HEK293T (cell line): ENCODE data around the gene TUBB1.
"Not testable (repeated sequence)": the region's sequence is repeated elsewhere in the genome, so short reads cannot be mapped to it uniquely, and the experiment has no call there.

Experiments
- CTCF ChIA-PET: fragments of 350-600 bp; formaldehyde crosslinking; extraction: SDS; loops from one replicate; lab custom pipeline; 2021; ENCODE audit warnings: antibody characterized with exemption, inconsistent platforms; lab: Yijun Ruan, JAX
- POLR2A ChIA-PET: fragments of 350-600 bp; formaldehyde crosslinking; extraction: SDS; loops from one replicate; lab custom pipeline; 2020; ENCODE audit warnings: antibody characterized with exemption, inconsistent platforms; lab: Yijun Ruan, JAX
- DNase-seq: peaks from one replicate; pipeline ENCODE4 v3.0.0; 2012; ENCODE audit warnings: mixed read lengths; ENCODE audit errors: extremely low spot score
- ARNT ChIP-seq: fragments of 450-650 bp; IDR thresholded peaks from 2 replicates; pipeline ENCODE4 v1.6.1; 2017; ENCODE audit warnings: mild to moderate bottlenecking
- BHLHE40 ChIP-seq: fragments of 450-650 bp; IDR thresholded peaks from 2 replicates; pipeline ENCODE4 v1.6.1; 2016; ENCODE audit warnings: mild to moderate bottlenecking, moderate library complexity, borderline replicate concordance
- CTBP1 ChIP-seq: fragments of 450-650 bp; IDR thresholded peaks from 2 replicates; pipeline ENCODE4 v1.6.1; 2016; ENCODE audit warnings: borderline replicate concordance
- ELF4 ChIP-seq: fragments of 450-650 bp; IDR thresholded peaks from 2 replicates; pipeline ENCODE4 v1.6.1; 2017; ENCODE audit warnings: antibody characterized with exemption
- FOXA1 ChIP-seq: fragments of 450-650 bp; IDR thresholded peaks from 2 replicates; pipeline ENCODE4 v1.6.1; 2016; ENCODE audit warnings: mild to moderate bottlenecking
- FOXK2 ChIP-seq: fragments of 450-650 bp; IDR thresholded peaks from 2 replicates; pipeline ENCODE4 v1.6.1; 2016; ENCODE audit warnings: mild to moderate bottlenecking
- FOXM1 ChIP-seq: fragments of 450-650 bp; IDR thresholded peaks from 2 replicates; pipeline ENCODE4 v1.6.1; 2017; ENCODE audit warnings: mild to moderate bottlenecking, borderline replicate concordance
- HDGF ChIP-seq: fragments of 450-650 bp; IDR thresholded peaks from 2 replicates; pipeline ENCODE4 v1.6.1; 2017; ENCODE audit warnings: antibody characterized with exemption, borderline replicate concordance
- L3MBTL2 ChIP-seq: fragments of 450-650 bp; conservative IDR thresholded peaks from 2 replicates; pipeline ENCODE4 v1.6.1; 2016; ENCODE audit warnings: mild to moderate bottlenecking
- LEF1 ChIP-seq: fragments of 450-650 bp; IDR thresholded peaks from 2 replicates; pipeline ENCODE4 v1.6.1; 2017; ENCODE audit warnings: mild to moderate bottlenecking, borderline replicate concordance
- NFRKB ChIP-seq: fragments of 450-650 bp; IDR thresholded peaks from 2 replicates; pipeline ENCODE4 v1.6.1; 2016; ENCODE audit warnings: mild to moderate bottlenecking, moderate library complexity
- SP1 ChIP-seq: fragments of 450-650 bp; IDR thresholded peaks from 2 replicates; pipeline ENCODE4 v1.6.1; 2017
- SUZ12 ChIP-seq: fragments of 450-650 bp; IDR thresholded peaks from 2 replicates; pipeline ENCODE4 v1.6.1; 2016; ENCODE audit warnings: mild to moderate bottlenecking
- TARDBP ChIP-seq: fragments of 450-650 bp; IDR thresholded peaks from 2 replicates; pipeline ENCODE4 v1.6.1; 2016
- ZNF384 ChIP-seq: fragments of 450-650 bp; IDR thresholded peaks from 2 replicates; pipeline ENCODE4 v1.6.1; 2016
- TF ChIP-seq, protein P1 (sequence below): fragments of 450-650 bp; IDR thresholded peaks from 2 replicates; pipeline ENCODE4 v1.6.1; 2016

TUBB1 gene

DNA sequence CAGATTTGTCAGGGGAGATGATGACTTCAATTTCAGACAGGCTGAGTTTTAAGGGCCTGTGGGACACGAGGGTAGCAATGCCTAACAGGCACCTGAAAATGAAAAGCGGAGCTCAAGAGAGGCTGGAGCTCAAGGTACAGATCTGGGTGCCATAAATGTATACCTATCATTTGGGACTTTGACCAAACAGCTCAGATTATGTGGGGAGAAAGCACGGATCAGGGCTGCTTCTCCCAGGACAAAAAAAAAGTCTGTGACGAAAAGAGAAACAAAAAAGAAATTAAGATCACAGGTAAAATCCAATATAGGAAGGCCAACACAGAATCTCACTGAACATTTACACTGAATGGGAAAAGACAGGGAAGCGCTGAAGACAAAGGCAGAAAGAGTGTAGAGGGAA lies 21.4 kb downstream of the TUBB1 start:
- no peak for DNase-seq
- ChIA-PET CTCF (no interaction called here), POLR2A (interaction anchor here (0.6 to 1.0 kb wide), 3 partner anchors 8 to 149 kb away, joined by 3 to 4 read pairs (median 3); partner anchors contain the start of gene ATP5F1E)
- TF ChIP-seq FOXK2 = no peak
- TF ChIP-seq L3MBTL2 = no peak
- TF ChIP-seq, protein P1, sequence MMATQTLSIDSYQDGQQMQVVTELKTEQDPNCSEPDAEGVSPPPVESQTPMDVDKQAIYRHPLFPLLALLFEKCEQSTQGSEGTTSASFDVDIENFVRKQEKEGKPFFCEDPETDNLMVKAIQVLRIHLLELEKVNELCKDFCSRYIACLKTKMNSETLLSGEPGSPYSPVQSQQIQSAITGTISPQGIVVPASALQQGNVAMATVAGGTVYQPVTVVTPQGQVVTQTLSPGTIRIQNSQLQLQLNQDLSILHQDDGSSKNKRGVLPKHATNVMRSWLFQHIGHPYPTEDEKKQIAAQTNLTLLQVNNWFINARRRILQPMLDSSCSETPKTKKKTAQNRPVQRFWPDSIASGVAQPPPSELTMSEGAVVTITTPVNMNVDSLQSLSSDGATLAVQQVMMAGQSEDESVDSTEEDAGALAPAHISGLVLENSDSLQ = no peak
- TF ChIP-seq ELF4 = no peak
- TF ChIP-seq ARNT = no peak
- TF ChIP-seq BHLHE40 = no peak
- TF ChIP-seq FOXM1 = no peak
- TF ChIP-seq SP1 = no peak
- TF ChIP-seq NFRKB = no peak
- TF ChIP-seq HDGF = no peak
- TF ChIP-seq SUZ12 = no peak
- TF ChIP-seq TARDBP = no peak
- TF ChIP-seq ZNF384 = no peak
- TF ChIP-seq LEF1 = no peak
- no peak for TF ChIP-seq CTBP1
- TF ChIP-seq FOXA1 = no peak

DNA sequence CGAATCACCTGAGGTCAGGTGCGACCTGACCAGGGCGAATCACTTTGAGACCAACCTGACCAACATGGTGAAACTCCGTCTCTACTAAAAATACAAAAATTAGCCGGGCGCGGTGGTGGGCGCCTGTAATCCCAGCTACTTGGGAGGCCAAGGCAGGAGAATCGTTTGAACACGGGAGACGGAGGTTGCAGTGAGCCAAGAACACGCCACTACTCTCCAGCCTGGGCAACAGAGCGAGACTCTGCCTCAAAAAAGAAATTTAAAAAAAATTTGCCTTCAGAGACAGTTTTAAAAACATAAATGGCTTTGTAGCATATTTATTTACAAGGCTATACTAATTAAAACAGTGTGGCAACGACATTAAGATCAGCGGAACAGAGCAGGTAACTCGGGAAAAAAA lies 22.3 kb downstream of the TUBB1 start:
- POLR2A ChIA-PET = interaction anchor here (3.0 kb wide), 1 partner anchor 9 kb away, joined by 29 read pairs; the partner anchor contains the start of gene ATP5F1E
- CTCF ChIA-PET, DNase-seq: not testable (repeated sequence)

DNA sequence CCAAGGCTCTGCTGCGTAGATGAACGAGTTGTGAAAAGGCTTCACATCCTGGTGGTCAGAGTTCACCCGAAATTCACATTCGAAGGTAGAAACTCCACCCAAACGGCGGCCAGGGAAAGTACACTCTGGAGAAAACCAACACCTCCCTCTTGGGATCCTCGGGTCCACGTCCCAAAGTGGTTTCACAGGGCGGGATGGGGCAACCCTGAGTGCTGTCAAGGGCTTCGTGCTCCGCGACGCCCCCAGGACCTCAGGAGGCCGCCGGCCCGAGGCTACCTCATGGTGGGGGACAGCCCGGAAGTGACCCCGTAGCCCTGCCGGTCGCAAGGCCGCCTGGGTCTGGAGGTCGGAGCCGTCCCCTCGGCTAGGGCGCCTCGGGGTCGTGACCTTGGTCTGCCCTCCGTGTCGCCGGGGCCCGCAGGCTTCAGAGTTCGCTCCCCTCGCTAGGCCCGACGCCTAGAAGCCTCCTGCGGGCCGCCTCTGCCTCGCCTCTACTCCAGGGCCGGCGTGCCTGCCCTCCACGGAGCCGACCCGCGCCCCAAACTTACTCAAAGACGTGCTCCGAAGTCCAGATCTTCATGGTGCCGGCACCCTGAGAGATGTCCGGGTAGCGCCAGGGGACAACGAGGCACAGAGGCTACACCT lies 23.0 kb downstream of the TUBB1 start, which contains the start of gene PRELID3B:
PRELID3B (minus strand) TSS at position 636 of the 645 bp plus-strand sequence; CDS start at position 580, 56 bp downstream.
- POLR2A ChIA-PET = interaction anchor here (0.9 to 3.0 kb wide), 2 partner anchors 9 to 20 kb away, joined by 3 to 29 read pairs; partner anchors contain the start of gene ATP5F1E
- CTCF ChIA-PET = no interaction called here
- DNase-seq = no peak

DNA sequence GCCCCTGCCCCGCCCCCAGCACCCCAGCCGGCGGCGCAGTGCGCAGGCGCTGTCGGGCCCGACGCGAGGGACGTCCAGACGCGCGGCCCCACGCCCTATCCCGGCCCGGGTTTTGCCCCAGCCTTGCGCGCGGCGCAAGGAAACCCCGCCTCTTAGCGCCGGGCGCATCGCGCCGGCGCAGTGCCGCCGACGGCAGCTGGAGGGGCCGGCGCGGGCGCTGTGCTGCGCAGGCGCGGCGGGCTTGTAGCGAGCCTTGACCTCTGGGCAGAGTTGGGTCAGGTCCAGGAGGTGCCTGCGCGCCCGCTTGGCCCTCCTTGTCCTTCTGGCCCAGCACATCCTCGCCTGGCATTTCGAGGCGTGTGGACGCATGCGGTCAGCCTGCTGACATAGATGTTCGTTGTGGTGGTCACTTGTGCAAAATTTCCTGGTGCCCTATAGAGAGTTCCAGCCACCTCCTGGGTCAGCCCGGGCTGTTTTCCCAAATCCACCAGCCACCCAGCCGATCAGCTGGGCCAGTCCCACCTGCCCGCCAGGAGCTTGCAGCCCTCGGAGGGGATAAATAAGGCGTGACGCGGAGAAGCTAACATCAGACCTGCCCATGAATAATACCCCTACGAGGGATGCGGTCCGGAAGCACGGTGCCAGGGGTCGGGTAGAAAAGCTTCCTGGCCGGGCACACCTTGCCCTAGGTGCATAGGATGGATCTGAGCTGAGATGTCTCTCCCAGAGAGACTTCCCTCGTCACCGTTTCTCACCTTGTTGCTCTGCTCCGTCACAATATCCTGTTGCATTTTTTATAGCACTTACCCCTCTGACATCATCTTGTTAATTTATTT lies 23.8 kb downstream of the TUBB1 start:
- ChIA-PET CTCF (interaction anchor here (0.6 kb wide), 1 partner anchor 412 kb away, joined by 3 read pairs; no protein-coding TSS in a partner anchor), POLR2A (interaction anchor here (0.9 to 3.0 kb wide), 2 partner anchors 10 to 19 kb away, joined by 3 to 29 read pairs; partner anchors contain the start of gene ATP5F1E)
- peak; percentile 98 for DNase-seq
- TF ChIP-seq FOXA1 (no peak), ZNF384 (no peak), CTBP1 (no peak), ELF4 (no peak), SP1 (no peak), FOXM1 (no peak), NFRKB (no peak), FOXK2 (no peak), ARNT (no peak), BHLHE40 (no peak), SUZ12 (no peak)
- TF ChIP-seq, protein P1 = no peak

More for the DNA sequence above, 23.0 kb downstream of the TUBB1 start, which contains the start of gene PRELID3B:
- TF ChIP-seq NFRKB (no peak), FOXM1 (no peak), ELF4 (no peak), L3MBTL2 (peak; percentile 75), BHLHE40 (no peak)
- TF ChIP-seq, protein P1 = no peak

DNA sequence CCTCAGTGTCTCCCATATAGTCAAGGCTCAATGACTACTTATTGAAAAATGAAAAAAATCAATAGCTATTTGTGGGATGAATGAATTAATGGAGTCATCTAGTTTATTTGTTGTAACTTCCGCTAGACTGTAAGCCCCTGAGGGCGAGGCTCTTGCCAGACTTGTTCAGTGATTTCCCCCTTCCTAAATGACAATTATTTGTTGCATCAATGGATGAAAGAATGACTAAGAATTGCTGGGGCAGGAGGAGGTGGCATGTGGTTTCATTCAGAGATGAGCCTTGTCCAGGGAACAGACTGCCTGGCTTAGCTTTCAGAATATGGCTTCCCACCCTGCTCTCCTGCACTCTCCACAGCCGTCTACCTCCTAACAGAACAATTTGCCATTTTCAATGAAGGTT lies 24.5 kb downstream of the TUBB1 start:
- no peak for DNase-seq
- CTCF ChIA-PET = interaction anchor here (0.6 kb wide), 1 partner anchor 412 kb away, joined by 3 read pairs; no protein-coding TSS in a partner anchor
- TF ChIP-seq NFRKB (no peak), SP1 (no peak)
- POLR2A ChIA-PET = interaction anchor here (3.0 kb wide), 1 partner anchor 11 kb away, joined by 29 read pairs; the partner anchor contains the start of gene ATP5F1E

DNA sequence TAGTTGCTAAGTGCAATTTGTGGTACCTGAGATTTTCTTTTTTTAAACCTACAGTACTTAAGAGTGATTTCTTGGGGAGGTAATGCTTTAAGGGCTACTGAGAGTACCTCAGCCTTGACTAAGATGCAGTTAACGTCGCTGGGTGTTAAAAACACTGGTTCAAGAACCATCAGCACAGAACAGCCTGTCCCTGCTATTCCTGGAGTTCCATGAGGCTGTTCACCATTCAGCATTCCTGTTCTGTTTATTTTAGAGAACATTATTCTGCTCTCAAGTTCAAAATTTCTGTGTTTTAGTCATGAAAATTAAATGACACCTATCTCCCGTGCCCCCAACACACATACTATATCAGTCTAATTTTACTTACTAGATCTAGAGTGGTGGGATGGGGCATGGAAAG lies 25.1 kb downstream of the TUBB1 start:
- ChIA-PET POLR2A (interaction anchor here (3.0 kb wide), 1 partner anchor 11 kb away, joined by 29 read pairs; the partner anchor contains the start of gene ATP5F1E), CTCF (no interaction called here)
- TF ChIP-seq, protein P1 = no peak
- TF ChIP-seq FOXM1 (no peak), FOXA1 (no peak), LEF1 (no peak), SUZ12 (no peak), CTBP1 (no peak), NFRKB (no peak), HDGF (no peak), FOXK2 (no peak), TARDBP (no peak), ARNT (no peak), SP1 (no peak), BHLHE40 (no peak), L3MBTL2 (no peak), ELF4 (no peak), ZNF384 (no peak)
- no peak for DNase-seq
